GM10266 (cell line): ENCODE data around the gene PIP5K1B.

Experiments
- DNase-seq: peaks from one replicate; pipeline ENCODE4 v3.0.0; 2012; ENCODE audit errors: extremely low spot score
- TF ChIP-seq, protein P1 (sequence below): IDR thresholded peaks from 2 replicates; pipeline ENCODE4 v1.5.1; 2012; ENCODE audit warnings: mild to moderate bottlenecking, low read depth; ENCODE audit not compliant: control insufficient read depth, insufficient read depth; ENCODE audit errors: missing control alignments

Gene PIP5K1B

DNA sequence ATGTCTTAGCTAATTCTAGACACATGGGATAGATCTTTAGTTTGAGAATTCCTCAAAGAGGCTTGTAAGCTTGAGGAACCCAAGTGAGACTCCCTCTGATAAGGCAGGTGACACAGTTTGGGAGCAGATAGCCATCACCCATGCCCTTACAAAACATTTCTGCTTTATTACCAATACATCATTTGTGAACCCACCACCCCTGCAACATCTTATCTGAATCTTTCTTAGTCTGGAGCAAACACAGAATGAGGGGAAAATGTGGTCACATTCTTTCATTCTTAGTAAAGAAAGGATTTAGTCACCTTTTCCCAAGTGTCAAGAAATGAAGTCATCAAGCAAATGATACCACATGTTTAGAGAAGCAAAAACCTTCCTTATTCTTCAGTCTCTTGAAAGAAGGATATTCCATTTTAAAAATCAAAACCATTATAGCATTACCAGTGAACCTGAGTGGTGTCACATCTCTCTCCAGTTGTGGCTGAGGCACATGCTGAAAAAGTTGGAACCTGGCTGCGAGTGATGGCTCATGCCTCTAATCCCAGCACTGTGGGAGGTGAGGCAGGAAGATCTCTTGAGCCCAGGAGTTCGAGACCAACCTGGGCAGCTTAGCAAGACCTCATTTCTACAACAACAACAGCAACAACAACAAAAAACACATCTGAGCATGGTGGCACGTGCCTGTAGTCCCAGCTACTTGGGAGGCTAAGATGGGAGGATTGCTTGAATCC, 243.0 kb downstream of the PIP5K1B start:
- DNase-seq: no peak
- TF ChIP-seq, protein P1, sequence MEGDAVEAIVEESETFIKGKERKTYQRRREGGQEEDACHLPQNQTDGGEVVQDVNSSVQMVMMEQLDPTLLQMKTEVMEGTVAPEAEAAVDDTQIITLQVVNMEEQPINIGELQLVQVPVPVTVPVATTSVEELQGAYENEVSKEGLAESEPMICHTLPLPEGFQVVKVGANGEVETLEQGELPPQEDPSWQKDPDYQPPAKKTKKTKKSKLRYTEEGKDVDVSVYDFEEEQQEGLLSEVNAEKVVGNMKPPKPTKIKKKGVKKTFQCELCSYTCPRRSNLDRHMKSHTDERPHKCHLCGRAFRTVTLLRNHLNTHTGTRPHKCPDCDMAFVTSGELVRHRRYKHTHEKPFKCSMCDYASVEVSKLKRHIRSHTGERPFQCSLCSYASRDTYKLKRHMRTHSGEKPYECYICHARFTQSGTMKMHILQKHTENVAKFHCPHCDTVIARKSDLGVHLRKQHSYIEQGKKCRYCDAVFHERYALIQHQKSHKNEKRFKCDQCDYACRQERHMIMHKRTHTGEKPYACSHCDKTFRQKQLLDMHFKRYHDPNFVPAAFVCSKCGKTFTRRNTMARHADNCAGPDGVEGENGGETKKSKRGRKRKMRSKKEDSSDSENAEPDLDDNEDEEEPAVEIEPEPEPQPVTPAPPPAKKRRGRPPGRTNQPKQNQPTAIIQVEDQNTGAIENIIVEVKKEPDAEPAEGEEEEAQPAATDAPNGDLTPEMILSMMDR: no peak

DNA sequence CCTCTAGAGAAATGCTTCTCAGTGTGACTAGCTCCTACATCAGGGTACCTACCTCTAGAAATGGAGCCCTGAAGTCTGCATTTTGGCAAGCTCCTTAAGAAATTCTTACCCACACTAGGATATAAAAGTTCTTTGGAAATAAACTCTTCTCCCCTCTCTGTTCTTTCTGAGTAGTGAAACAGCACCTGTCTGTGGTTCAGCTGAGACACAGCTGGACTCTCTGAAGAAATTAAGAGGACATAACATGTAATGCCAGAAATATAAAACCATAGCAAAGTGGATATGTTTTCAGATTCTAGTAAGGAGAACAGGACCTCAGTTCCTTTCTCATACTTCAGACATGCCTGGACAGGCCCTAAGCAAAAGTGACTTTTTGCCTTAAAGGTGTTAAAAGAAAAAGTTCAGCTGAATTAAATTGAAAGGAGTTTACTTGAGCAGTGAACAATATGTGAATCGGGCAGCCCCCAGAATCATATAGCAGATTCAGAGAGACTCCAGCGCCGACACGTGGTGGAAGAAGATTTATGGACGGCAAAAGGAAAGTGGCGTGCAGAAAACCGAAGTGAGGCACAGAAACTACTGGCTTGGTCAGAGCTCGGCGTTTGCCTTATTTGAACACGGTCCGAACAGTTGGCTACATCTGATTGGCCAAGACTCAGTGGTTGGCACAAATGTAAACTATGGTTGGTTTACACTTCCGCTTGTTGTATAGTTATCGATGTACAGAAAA, 244.4 kb downstream of the PIP5K1B start:
- DNase-seq: peak; percentile 48
- TF ChIP-seq, protein P1: peak; percentile 44

DNA sequence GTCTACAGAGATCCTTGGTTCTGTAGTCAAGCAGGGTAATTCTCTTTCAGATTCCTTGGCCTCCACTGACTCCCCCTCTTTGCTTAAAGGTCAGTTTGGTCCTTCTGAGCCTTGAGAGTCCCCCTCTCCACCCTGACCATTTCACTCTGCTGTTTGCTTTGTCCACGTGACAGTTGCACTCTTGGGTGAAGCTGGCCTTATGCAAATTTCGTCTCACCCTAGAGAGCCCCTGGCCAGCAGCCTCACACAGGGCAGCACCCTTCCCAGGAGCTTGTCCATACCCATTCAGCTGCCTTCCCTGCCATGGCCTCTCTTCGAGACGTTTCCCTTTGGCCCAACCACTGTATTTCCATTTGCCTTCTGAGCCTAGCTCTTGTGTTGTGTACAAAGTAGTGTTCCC, 245.1 kb downstream of the PIP5K1B start:
- TF ChIP-seq, protein P1: no peak
- DNase-seq: no peak

DNA sequence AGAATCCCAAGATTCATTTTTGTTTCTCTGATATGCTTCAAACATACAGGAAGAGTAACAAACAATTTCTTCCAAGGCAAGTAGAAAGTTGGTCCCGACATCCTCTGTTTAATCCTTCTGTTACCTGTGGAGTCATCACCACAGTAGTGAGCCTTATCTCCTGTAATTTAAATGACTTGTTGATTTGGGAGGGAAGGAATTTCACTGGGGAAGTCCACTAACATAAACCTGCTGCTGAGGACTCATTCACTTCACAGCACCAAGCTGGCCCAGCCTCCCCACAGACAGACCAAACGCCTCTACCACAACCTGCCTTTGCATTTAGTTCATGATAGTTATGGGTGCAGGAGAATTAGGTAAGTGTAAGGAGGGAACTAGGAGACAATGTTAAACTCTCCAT, 245.6 kb downstream of the PIP5K1B start:
- DNase-seq: no peak
- TF ChIP-seq, protein P1: no peak

DNA sequence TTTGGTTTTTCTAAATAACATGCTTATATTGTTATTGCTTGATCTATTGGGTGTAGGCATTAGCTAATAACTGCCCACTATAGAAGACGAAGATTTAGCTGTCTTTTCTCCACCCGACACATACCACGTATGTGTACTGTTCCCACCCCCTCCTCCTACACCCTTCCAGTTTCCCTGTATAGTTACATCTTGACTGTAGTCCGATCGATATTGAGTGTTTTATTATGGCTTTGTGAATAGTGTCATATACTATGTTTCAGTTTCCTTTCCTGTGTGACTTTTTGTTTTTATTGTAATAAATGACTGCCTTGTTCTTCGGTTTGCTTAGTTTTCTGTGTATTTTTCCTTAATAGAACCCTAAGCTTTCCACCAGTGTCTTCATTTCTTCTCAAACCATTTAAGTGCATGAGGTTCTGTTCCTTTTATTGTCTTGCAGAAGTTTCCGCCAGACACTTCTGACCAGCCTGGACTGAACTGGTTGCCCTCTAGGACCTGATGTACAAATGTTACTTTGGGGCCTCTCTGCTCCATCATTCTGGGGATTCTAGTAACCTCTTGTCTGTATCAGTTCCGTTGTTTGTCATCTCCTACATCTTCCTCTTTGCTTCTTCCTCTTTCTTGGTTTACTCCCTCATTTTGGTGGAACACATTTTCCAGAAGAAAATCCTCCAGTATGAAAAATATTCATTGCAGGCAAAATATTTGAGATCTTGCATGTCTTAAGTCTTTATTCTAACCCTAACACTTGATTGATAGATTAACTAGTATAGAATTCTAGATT, 247.0 kb downstream of the PIP5K1B start:
- TF ChIP-seq, protein P1: no peak
- peak; percentile 41 for DNase-seq

DNA sequence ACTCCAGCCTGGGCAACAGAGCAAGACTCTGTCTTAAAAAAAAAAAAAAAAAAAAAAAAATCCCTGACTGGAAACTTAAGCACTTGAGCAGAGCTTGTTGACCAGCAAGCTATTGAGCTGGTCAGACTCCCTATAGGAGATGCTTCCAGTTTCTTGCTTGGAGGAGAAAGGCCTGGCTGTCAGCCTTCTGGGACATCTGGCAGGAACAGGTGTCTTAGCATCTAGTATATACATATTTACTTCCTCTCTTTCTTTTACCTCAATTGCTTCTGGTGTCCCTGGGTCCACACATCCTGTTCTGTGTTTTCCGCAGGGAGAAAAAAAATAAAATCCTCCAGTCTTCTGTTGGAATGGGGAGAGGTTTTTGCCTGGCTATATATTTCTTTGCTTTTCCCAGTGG, 248.7 kb downstream of the PIP5K1B start:
- TF ChIP-seq, protein P1: no peak
- DNase-seq: no peak
